H1 (cell line): Measurements from ENCODE around the gene SAT2. TPM values are rescaled to one million over a fixed set of nuclear protein-coding genes. Genes with fewer than 3 reads are reported as not detected.

ENCODE experiments used
- CTCF ChIA-PET: fragments of 300-600 bp; sonication (Branson Sonifier 250); formaldehyde crosslinking; loops from one replicate; lab custom pipeline; 2021; ENCODE audit not compliant: partially characterized antibody; lab: Charles Lee
- POLR2A ChIA-PET: fragments of 300-600 bp; sonication (Branson Sonifier 250); formaldehyde crosslinking; loops from one replicate; lab custom pipeline; 2021; ENCODE audit warnings: inconsistent platforms; ENCODE audit not compliant: partially characterized antibody; lab: Charles Lee
- DNase-seq, 2 experiments: peaks; one replicate each; pipeline versions ENCODE4 v3.0.0 to v3.0.0-alpha.2; 2010 to 2022; ENCODE audit warnings: low spot score in 2 of 2, low read depth in 1 of 2, mixed read lengths in 1 of 2
- FAIRE-seq: peaks from 2 replicates; lab custom pipeline; 2011; peaks lifted over from hg19 to GRCh38; lab: Jason Lieb, UNC
- H2AFZ ChIP-seq: 2 replicates; pipeline ENCODE4 v1.8.1; 2012; ENCODE audit warnings: low read length, inconsistent platforms
- H2AK5ac ChIP-seq: 2 replicates; pipeline ENCODE4 v1.6.1; 2013; ENCODE audit warnings: low read depth, low read length
- H2BK120ac ChIP-seq: replicated peaks from 2 replicates; pipeline ENCODE3; 2013; ENCODE audit warnings: low read depth, low read length, inconsistent platforms
- H2BK12ac ChIP-seq: 2 replicates; pipeline ENCODE4 v1.6.1; 2013; ENCODE audit warnings: low read depth, low read length
- H2BK15ac ChIP-seq: 2 replicates; pipeline ENCODE4 v1.6.1; 2013; ENCODE audit warnings: low read length
- H2BK20ac ChIP-seq: 2 replicates; pipeline ENCODE4 v1.6.1; 2013; ENCODE audit warnings: low read length
- H2BK5ac ChIP-seq: 2 replicates; pipeline ENCODE4 v1.6.1; 2013; ENCODE audit warnings: low read depth, low read length
- H3K14ac ChIP-seq: 2 replicates; pipeline ENCODE4 v1.6.1; 2013; ENCODE audit warnings: inconsistent platforms; ENCODE audit not compliant: insufficient read length
- H3K18ac ChIP-seq: 2 replicates; pipeline ENCODE4 v1.6.1; 2013; ENCODE audit warnings: low read length; ENCODE audit errors: extremely low read depth
- H3K23ac ChIP-seq: 2 replicates; pipeline ENCODE4 v1.6.1; 2013; ENCODE audit warnings: inconsistent platforms; ENCODE audit not compliant: insufficient read length
- H3K23me2 ChIP-seq: 2 replicates; pipeline ENCODE4 v1.6.1; 2013; ENCODE audit warnings: low read depth, low read length
- H3K27ac ChIP-seq: 2 replicates; pipeline ENCODE4 v1.6.1; 2011; ENCODE audit warnings: low read depth, low read length, inconsistent platforms
- H3K27me3 ChIP-seq, 4 experiments: replicated peaks in 1 of 4; 1 replicate in 1 of 4; 2 replicates in 3 of 4; pipeline versions ENCODE4 v1.6.1 to v1.8.1; 2011 to 2013; ENCODE audit warnings: low read length in 3 of 4, mild to moderate bottlenecking in 3 of 4, inconsistent platforms in 2 of 4, mixed read lengths in 2 of 4, moderate library complexity in 1 of 4; ENCODE audit not compliant: control insufficient read depth in 3 of 4, insufficient read depth in 3 of 4; ENCODE audit errors: extremely low read depth in 1 of 4
- H3K36me3 ChIP-seq, 4 experiments: 2 replicates each; pipeline versions ENCODE4 v1.6.1 to v1.8.1; 2011 to 2013; ENCODE audit warnings: mild to moderate bottlenecking in 4 of 4, low read length in 3 of 4, moderate library complexity in 2 of 4, control low read depth in 1 of 4, inconsistent platforms in 1 of 4; ENCODE audit not compliant: insufficient read depth in 4 of 4, control insufficient read depth in 2 of 4
- H3K4ac ChIP-seq: replicated peaks from 2 replicates; pipeline ENCODE3; 2013; ENCODE audit warnings: low read length, low read depth, mixed read lengths, inconsistent platforms; ENCODE audit not compliant: insufficient read length
- H3K4me1 ChIP-seq, 4 experiments: replicated peaks in 1 of 4; 1 replicate in 1 of 4; 2 replicates in 3 of 4; pipeline versions ENCODE4 v1.6.1 to v1.8.1; 2011 to 2013; ENCODE audit warnings: low read length in 3 of 4, inconsistent platforms in 2 of 4, mixed read lengths in 1 of 4; ENCODE audit not compliant: insufficient read depth in 4 of 4, control insufficient read depth in 3 of 4
- H3K4me2 ChIP-seq, 2 experiments: 2 replicates each; pipeline versions ENCODE4 v1.6.1 to v1.8.1; 2011 to 2013; ENCODE audit warnings: low read depth in 2 of 2, low read length in 2 of 2, control low read depth in 1 of 2, inconsistent platforms in 1 of 2, mild to moderate bottlenecking in 1 of 2; ENCODE audit not compliant: insufficient read depth in 1 of 2
- H3K4me3 ChIP-seq, 4 experiments: fragments of 200-600, 300-600 bp in 1 of 4; sonication (generic), shearing (Covaris generic), sonication (Bioruptor Twin) in 1 of 4; 2 replicates each; pipeline versions ENCODE4 v1.5.1 to v1.8.1; 2011 to 2016; ENCODE audit warnings: low read length in 4 of 4, low read depth in 3 of 4, control low read depth in 2 of 4, inconsistent platforms in 2 of 4, mild to moderate bottlenecking in 2 of 4, mixed read lengths in 1 of 4, moderate library complexity in 1 of 4; ENCODE audit not compliant: insufficient read depth in 2 of 4; ENCODE audit errors: extremely low read depth in 1 of 4
- H3K56ac ChIP-seq: replicated peaks from 2 replicates; pipeline ENCODE3; 2013; ENCODE audit warnings: low read depth, mild to moderate bottlenecking, mixed read lengths, low read length, inconsistent platforms; ENCODE audit not compliant: insufficient read length
- H3K79me1 ChIP-seq: 2 replicates; pipeline ENCODE4 v1.6.1; 2013; ENCODE audit warnings: low read depth, low read length, control low read depth
- H3K79me2 ChIP-seq, 2 experiments: 2 replicates each; pipeline versions ENCODE4 v1.6.1 to v1.8.1; 2012 to 2013; ENCODE audit warnings: low read length in 2 of 2, mild to moderate bottlenecking in 2 of 2, inconsistent platforms in 1 of 2; ENCODE audit not compliant: insufficient read depth in 2 of 2, control insufficient read depth in 1 of 2
- H3K9ac ChIP-seq, 4 experiments: replicated peaks in 1 of 4; 1 replicate in 1 of 4; 2 replicates in 3 of 4; pipeline versions ENCODE4 v1.6.1 to v1.8.1; 2011 to 2013; ENCODE audit warnings: low read depth in 3 of 4, low read length in 3 of 4, control low read depth in 2 of 4, mild to moderate bottlenecking in 2 of 4, moderate library complexity in 2 of 4, inconsistent platforms in 1 of 4; ENCODE audit errors: extremely low read depth in 1 of 4
- H3K9me3 ChIP-seq, 2 experiments: 2 replicates each; pipeline versions ENCODE4 v1.6.1 to v1.8.1; 2012 to 2013; ENCODE audit warnings: mild to moderate bottlenecking in 2 of 2, moderate library complexity in 2 of 2, control low read depth in 1 of 2, inconsistent platforms in 1 of 2, low read depth in 1 of 2, low read length in 1 of 2, mixed read lengths in 1 of 2; ENCODE audit not compliant: insufficient read depth in 2 of 2
- H4K20me1 ChIP-seq, 2 experiments: replicated peaks in 1 of 2; 2 replicates each; pipeline versions ENCODE3 to v1.8.1; 2011 to 2013; ENCODE audit warnings: inconsistent platforms in 2 of 2, low read length in 2 of 2, mild to moderate bottlenecking in 1 of 2; ENCODE audit not compliant: insufficient read depth in 2 of 2, control insufficient read depth in 1 of 2
- H4K5ac ChIP-seq: 2 replicates; pipeline ENCODE4 v1.6.1; 2013; ENCODE audit warnings: low read length, low read depth, mixed read lengths, inconsistent platforms; ENCODE audit not compliant: insufficient read length
- H4K8ac ChIP-seq: 2 replicates; pipeline ENCODE4 v1.8.0; 2013; ENCODE audit warnings: mild to moderate bottlenecking, moderate library complexity, low read length, inconsistent platforms; ENCODE audit not compliant: insufficient read depth; ENCODE audit errors: extremely low read depth
- H4K91ac ChIP-seq: replicated peaks from 2 replicates; pipeline ENCODE3; 2013; ENCODE audit warnings: low read length, mixed read lengths, inconsistent platforms; ENCODE audit not compliant: insufficient read length
- JUND ChIP-seq: IDR thresholded peaks from 2 replicates; pipeline ENCODE4 v1.6.1; 2011; ENCODE audit warnings: mild to moderate bottlenecking, improper control_type of control experiment, low read length
- KDM5A ChIP-seq: fragments of 200-600 bp; IDR thresholded peaks from 2 replicates; pipeline ENCODE4 v1.7.1; 2012; ENCODE audit warnings: mild to moderate bottlenecking, low read length, inconsistent platforms, mixed read lengths
- MAFK ChIP-seq: IDR thresholded peaks from 2 replicates; pipeline ENCODE4 v1.6.1; 2012; ENCODE audit warnings: low read depth, mild to moderate bottlenecking, improper control_type of control experiment, low read length
- RBBP5 ChIP-seq: IDR thresholded peaks from 2 replicates; pipeline ENCODE4 v1.7.1; 2012; ENCODE audit warnings: low read depth, mild to moderate bottlenecking, inconsistent platforms, low read length, moderate library complexity, borderline replicate concordance
- SP1 ChIP-seq: IDR thresholded peaks from 2 replicates; pipeline ENCODE4 v1.6.1; 2011; ENCODE audit warnings: low read depth, low read length
- WGBS, 2 experiments: shearing (Covaris generic) in 1 of 2; methylation state at CpG; one replicate each; pipeline versions ENCODE4 v1.1.6 to v1.1.7; 2013 to 2015; ENCODE audit warnings: low lambda C conversion rate in 2 of 2, mixed read lengths in 2 of 2, inconsistent platforms in 1 of 2, low coverage in 1 of 2, missing lambda C conversion rate in 1 of 2; ENCODE audit not compliant: insufficient replicate concordance in 2 of 2, insufficient coverage in 1 of 2, insufficient read length in 1 of 2; ENCODE audit errors: extremely low coverage in 1 of 2, missing lambda C conversion rate in 1 of 2; 5-methylcytosine and 5-hydroxymethylcytosine counted together
- polyA plus RNA-seq, 7 experiments: library from polyadenylated mRNA; depleted of rRNA in 3 of 7; stranded (reverse) in 5 of 7; unstranded in 2 of 7; fragments of >200 nt in 5 of 7; fragments of 200-250 nt in 2 of 7; gene quantifications; 1 replicate in 5 of 7; 2 replicates in 1 of 7; 4 replicates in 1 of 7; pipeline versions ENCODE4 v1.2.1 to v1.2.3, GENCODE V29; 2011 to 2013; ENCODE audit warnings: missing spikeins in 2 of 7, mixed read lengths in 2 of 7
- total RNA-seq: library from RNA; stranded (reverse); fragmentation: NEBNext Ultra II Directional; extraction: Animal tissue kit (Norgen Biotek cat#: 25700); gene quantifications from 2 replicates; pipeline ENCODE4 v1.2.1, GENCODE V29; 2021
- TF ChIP-seq, protein P1 (sequence below): IDR thresholded peaks from 2 replicates; pipeline ENCODE4 v1.6.1; 2012; ENCODE audit warnings: low read length, inconsistent platforms

SAT2 gene
- total and polyA plus RNA-seq, 2 of the 8 experiments (the other 6 are each of a cell fraction or from before 2014, with no cell fraction given): 36.4 to 72.3 TPM

DNA sequence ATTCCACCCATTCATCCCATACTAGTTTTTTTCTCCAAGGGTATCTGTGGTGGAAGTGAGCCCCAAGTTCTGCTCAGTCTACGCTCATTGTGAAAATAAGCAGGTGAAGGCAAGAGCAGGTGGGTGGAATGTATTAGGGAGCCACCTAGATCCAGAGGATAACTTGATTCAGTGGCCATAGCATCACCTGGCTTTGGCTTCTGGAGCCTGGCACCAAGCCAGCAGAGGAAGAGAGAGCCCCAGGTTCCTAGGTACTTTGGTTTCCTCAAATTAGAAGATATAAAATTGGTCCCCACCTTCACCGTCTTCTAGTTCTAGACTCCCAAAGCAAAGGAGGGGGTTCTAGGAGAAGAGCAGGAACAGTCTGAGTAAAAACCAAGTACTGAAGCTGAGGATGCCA is 17.0 kb downstream of the SAT2 start:
- H4K8ac ChIP-seq: no peak overlapping the region
- no peak overlapping the region for H3K23ac ChIP-seq
- H3K27ac ChIP-seq: no peak overlapping the region
- H3K14ac ChIP-seq: no peak overlapping the region
- H3K9me3 ChIP-seq: no peaks in the 10 kb centered on the region
- H3K4me2 ChIP-seq: no peak overlapping the region
- FAIRE-seq (no peak), DNase-seq (no peak)
- H4K20me1 ChIP-seq: peaks cover 0 to 14% of the 10 kb centered on the region in 2 experiments
- H3K9ac ChIP-seq: no peak overlapping the region
- no peak overlapping the region for H2BK12ac ChIP-seq
- peaks cover 6% of the 10 kb centered on the region for H3K23me2 ChIP-seq
- H3K27me3 ChIP-seq: no peaks in the 10 kb centered on the region
- H2BK15ac ChIP-seq: no peak overlapping the region
- CTCF ChIA-PET: interaction anchor here (0.5 to 1.3 kb wide), 5 partner anchors 8 to 77 kb away, joined by 3 to 4 read pairs (median 3); partner anchors contain the start of genes SAT2, TP53 and WRAP53
- no peak overlapping the region for H2BK20ac ChIP-seq
- TF ChIP-seq JUND (no peak), MAFK (no peak), SP1 (no peak), KDM5A (no peak), RBBP5 (no peak)
- TF ChIP-seq, protein P1, sequence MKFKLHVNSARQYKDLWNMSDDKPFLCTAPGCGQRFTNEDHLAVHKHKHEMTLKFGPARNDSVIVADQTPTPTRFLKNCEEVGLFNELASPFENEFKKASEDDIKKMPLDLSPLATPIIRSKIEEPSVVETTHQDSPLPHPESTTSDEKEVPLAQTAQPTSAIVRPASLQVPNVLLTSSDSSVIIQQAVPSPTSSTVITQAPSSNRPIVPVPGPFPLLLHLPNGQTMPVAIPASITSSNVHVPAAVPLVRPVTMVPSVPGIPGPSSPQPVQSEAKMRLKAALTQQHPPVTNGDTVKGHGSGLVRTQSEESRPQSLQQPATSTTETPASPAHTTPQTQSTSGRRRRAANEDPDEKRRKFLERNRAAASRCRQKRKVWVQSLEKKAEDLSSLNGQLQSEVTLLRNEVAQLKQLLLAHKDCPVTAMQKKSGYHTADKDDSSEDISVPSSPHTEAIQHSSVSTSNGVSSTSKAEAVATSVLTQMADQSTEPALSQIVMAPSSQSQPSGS: no peak
- H3K56ac ChIP-seq: no peak overlapping the region
- H2BK5ac ChIP-seq: no peak overlapping the region
- H2AK5ac ChIP-seq: no peak overlapping the region
- H3K4ac ChIP-seq: no peak overlapping the region
- no peak overlapping the region for H4K5ac ChIP-seq
- peaks cover 4 to 49% of the 10 kb centered on the region in 2 experiments; a peak in 3 of 4 replicates for H3K79me2 ChIP-seq
- no peak overlapping the region for H4K91ac ChIP-seq
- POLR2A ChIA-PET: interaction anchor here (1.3 to 79.4 kb wide), 4 partner anchors 16 to 56 kb away, joined by 3 to 2272 read pairs (median 6); partner anchors contain the start of genes ATP1B2, CD68, TP53 and WRAP53
- 95% methylated on average over 2 of the region's 2 CpGs; no CpG with 5 or more reads in 1 of the 2 experiments for WGBS, 2 experiments
- peaks cover 0 to 5% (median 1%) of the 10 kb centered on the region in 4 experiments; a peak in 4 of 7 replicates for H3K4me1 ChIP-seq
- H3K79me1 ChIP-seq: peaks cover 20% of the 10 kb centered on the region
- no peak overlapping the region for H3K18ac ChIP-seq
- peaks cover 0 to 19% (median 2%) of the 10 kb centered on the region in 4 experiments; a peak in 5 of 8 replicates for H3K36me3 ChIP-seq
- no peak overlapping the region for H2AFZ ChIP-seq
- no peak overlapping the region for H2BK120ac ChIP-seq
- H3K4me3 ChIP-seq: no peak overlapping the region
